ENCODE results near the gene ASXL2.

GRCh38 chr2:25700221-25700660, 178.0 kb downstream of the ASXL2 start:
- TF ChIP-seq POU6F1 (CRISPR knock-in tag; IDR thresholded peaks at IDR 0.05; ENCODE audit: borderline replicate concordance, low read depth) (no peak), ARNTL (CRISPR knock-in tag; IDR thresholded peaks at IDR 0.05; ENCODE audit: borderline replicate concordance, low read depth) (no peak), RARB (CRISPR knock-in tag; IDR thresholded peaks at IDR 0.05) (no peak), TCF4 (CRISPR knock-in tag; IDR thresholded peaks at IDR 0.05; ENCODE audit: borderline replicate concordance) (no peak), CREB5 (CRISPR knock-in tag; IDR thresholded peaks at IDR 0.05; ENCODE audit: low read depth) (no peak), ZC3H10 (CRISPR knock-in tag; IDR thresholded peaks at IDR 0.05) (no peak), GLIS3 (CRISPR knock-in tag; IDR thresholded peaks at IDR 0.05) (no peak), PATZ1 (CRISPR knock-in tag; IDR thresholded peaks at IDR 0.05; ENCODE audit: borderline replicate concordance) (no peak), CSDC2 (CRISPR knock-in tag; IDR thresholded peaks at IDR 0.05) (no peak), ZFP30 (CRISPR knock-in tag; IDR thresholded peaks at IDR 0.05) (no peak), TOX (CRISPR knock-in tag; IDR thresholded peaks at IDR 0.05; ENCODE audit: borderline replicate concordance) (no peak), ZFP3 (CRISPR knock-in tag; IDR thresholded peaks at IDR 0.05) (no peak)
- TF ChIP-seq, protein P1, sequence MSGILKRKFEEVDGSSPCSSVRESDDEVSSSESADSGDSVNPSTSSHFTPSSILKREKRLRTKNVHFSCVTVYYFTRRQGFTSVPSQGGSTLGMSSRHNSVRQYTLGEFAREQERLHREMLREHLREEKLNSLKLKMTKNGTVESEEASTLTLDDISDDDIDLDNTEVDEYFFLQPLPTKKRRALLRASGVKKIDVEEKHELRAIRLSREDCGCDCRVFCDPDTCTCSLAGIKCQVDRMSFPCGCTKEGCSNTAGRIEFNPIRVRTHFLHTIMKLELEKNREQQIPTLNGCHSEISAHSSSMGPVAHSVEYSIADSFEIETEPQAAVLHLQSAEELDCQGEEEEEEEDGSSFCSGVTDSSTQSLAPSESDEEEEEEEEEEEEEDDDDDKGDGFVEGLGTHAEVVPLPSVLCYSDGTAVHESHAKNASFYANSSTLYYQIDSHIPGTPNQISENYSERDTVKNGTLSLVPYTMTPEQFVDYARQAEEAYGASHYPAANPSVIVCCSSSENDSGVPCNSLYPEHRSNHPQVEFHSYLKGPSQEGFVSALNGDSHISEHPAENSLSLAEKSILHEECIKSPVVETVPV (CRISPR knock-in tag; IDR thresholded peaks at IDR 0.05), result no peak

All from SK-N-SH treated with all-trans-retinoic acid at 6 μM for 48 hours (cell line).